Measurements from ENCODE around the gene BMP6. TPM values are rescaled to one million over a fixed set of nuclear protein-coding genes. Genes with fewer than 3 reads are reported as not detected.

The BMP6 gene
- total and polyA plus RNA-seq, 2 of the 8 experiments (the other 6 are each of a cell fraction or from before 2014, with no cell fraction given) = 2.0 to 2.1 TPM

DNA sequence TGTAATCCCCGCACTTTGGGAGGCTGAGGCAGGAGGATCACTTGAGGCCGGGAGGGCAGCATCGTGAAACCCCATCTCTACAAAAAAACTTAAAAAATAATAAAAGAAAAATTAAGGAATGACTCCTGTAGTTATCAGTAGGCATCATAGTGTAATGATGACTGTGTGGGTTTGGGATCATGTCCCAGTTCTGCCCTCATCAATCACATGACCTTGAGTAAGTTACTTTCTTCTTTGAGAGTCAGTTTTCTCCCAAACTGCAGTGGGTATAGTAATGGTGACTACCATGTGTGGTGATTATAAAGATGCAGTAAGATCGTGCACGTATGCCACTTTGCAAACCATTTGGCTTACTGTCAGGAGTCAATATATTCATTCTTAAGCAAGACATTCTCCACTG lies 95.5 kb downstream of the BMP6 start (continued):
- TF ChIP-seq, protein P1, sequence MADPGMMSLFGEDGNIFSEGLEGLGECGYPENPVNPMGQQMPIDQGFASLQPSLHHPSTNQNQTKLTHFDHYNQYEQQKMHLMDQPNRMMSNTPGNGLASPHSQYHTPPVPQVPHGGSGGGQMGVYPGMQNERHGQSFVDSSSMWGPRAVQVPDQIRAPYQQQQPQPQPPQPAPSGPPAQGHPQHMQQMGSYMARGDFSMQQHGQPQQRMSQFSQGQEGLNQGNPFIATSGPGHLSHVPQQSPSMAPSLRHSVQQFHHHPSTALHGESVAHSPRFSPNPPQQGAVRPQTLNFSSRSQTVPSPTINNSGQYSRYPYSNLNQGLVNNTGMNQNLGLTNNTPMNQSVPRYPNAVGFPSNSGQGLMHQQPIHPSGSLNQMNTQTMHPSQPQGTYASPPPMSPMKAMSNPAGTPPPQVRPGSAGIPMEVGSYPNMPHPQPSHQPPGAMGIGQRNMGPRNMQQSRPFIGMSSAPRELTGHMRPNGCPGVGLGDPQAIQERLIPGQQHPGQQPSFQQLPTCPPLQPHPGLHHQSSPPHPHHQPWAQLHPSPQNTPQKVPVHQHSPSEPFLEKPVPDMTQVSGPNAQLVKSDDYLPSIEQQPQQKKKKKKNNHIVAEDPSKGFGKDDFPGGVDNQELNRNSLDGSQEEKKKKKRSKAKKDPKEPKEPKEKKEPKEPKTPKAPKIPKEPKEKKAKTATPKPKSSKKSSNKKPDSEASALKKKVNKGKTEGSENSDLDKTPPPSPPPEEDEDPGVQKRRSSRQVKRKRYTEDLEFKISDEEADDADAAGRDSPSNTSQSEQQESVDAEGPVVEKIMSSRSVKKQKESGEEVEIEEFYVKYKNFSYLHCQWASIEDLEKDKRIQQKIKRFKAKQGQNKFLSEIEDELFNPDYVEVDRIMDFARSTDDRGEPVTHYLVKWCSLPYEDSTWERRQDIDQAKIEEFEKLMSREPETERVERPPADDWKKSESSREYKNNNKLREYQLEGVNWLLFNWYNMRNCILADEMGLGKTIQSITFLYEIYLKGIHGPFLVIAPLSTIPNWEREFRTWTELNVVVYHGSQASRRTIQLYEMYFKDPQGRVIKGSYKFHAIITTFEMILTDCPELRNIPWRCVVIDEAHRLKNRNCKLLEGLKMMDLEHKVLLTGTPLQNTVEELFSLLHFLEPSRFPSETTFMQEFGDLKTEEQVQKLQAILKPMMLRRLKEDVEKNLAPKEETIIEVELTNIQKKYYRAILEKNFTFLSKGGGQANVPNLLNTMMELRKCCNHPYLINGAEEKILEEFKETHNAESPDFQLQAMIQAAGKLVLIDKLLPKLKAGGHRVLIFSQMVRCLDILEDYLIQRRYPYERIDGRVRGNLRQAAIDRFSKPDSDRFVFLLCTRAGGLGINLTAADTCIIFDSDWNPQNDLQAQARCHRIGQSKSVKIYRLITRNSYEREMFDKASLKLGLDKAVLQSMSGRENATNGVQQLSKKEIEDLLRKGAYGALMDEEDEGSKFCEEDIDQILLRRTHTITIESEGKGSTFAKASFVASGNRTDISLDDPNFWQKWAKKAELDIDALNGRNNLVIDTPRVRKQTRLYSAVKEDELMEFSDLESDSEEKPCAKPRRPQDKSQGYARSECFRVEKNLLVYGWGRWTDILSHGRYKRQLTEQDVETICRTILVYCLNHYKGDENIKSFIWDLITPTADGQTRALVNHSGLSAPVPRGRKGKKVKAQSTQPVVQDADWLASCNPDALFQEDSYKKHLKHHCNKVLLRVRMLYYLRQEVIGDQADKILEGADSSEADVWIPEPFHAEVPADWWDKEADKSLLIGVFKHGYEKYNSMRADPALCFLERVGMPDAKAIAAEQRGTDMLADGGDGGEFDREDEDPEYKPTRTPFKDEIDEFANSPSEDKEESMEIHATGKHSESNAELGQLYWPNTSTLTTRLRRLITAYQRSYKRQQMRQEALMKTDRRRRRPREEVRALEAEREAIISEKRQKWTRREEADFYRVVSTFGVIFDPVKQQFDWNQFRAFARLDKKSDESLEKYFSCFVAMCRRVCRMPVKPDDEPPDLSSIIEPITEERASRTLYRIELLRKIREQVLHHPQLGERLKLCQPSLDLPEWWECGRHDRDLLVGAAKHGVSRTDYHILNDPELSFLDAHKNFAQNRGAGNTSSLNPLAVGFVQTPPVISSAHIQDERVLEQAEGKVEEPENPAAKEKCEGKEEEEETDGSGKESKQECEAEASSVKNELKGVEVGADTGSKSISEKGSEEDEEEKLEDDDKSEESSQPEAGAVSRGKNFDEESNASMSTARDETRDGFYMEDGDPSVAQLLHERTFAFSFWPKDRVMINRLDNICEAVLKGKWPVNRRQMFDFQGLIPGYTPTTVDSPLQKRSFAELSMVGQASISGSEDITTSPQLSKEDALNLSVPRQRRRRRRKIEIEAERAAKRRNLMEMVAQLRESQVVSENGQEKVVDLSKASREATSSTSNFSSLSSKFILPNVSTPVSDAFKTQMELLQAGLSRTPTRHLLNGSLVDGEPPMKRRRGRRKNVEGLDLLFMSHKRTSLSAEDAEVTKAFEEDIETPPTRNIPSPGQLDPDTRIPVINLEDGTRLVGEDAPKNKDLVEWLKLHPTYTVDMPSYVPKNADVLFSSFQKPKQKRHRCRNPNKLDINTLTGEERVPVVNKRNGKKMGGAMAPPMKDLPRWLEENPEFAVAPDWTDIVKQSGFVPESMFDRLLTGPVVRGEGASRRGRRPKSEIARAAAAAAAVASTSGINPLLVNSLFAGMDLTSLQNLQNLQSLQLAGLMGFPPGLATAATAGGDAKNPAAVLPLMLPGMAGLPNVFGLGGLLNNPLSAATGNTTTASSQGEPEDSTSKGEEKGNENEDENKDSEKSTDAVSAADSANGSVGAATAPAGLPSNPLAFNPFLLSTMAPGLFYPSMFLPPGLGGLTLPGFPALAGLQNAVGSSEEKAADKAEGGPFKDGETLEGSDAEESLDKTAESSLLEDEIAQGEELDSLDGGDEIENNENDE (IDR thresholded peaks at IDR 0.05; ENCODE audit: insufficient replicate concordance, low read length) = no peak
- TF ChIP-seq JUND (IDR thresholded peaks at IDR 0.05; ENCODE audit: low read length) = no peak
- no peak for TF ChIP-seq HDAC2 (IDR thresholded peaks at IDR 0.05; ENCODE audit: borderline replicate concordance in 1 of 2, low read depth in 2 of 2, low read length in 2 of 2)
- TF ChIP-seq POU5F1 (IDR thresholded peaks at IDR 0.05; ENCODE audit: low read depth, low read length) = no peak
- no peak for TF ChIP-seq CHD2 (IDR thresholded peaks at IDR 0.05; ENCODE audit: low read length)
- TF ChIP-seq SIN3A (conservative IDR thresholded peaks at IDR 0.05 in 1 of 2, IDR thresholded peaks at IDR 0.05 in 1 of 2; ENCODE audit: low read depth in 1 of 2, low read length in 2 of 2) = no peak
- TF ChIP-seq TAF1 (IDR thresholded peaks at IDR 0.05; ENCODE audit: low read depth, low read length) = no peak
- TF ChIP-seq MAFK (IDR thresholded peaks at IDR 0.05; ENCODE audit: low read depth, low read length) = no peak

Data from H1 (cell line).